ENCODE measurements around the gene CDKAL1. TPM values are rescaled to one million over a fixed set of nuclear protein-coding genes. Genes with fewer than 3 reads are reported as not detected.
"Not testable (repeated sequence)": the region's sequence is repeated elsewhere in the genome, so short reads cannot be mapped to it uniquely, and the experiment has no call there.

Gene CDKAL1
- total RNA-seq, 1 experiment from 2014 or later: 16.1 TPM

GRCh38 chr6:20826378-20826777 is 292.1 kb downstream of the CDKAL1 start:
- no peak for TF ChIP-seq EZH2 (IDR thresholded peaks at IDR 0.05; ENCODE audit: low read depth)
- TF ChIP-seq, protein P1, sequence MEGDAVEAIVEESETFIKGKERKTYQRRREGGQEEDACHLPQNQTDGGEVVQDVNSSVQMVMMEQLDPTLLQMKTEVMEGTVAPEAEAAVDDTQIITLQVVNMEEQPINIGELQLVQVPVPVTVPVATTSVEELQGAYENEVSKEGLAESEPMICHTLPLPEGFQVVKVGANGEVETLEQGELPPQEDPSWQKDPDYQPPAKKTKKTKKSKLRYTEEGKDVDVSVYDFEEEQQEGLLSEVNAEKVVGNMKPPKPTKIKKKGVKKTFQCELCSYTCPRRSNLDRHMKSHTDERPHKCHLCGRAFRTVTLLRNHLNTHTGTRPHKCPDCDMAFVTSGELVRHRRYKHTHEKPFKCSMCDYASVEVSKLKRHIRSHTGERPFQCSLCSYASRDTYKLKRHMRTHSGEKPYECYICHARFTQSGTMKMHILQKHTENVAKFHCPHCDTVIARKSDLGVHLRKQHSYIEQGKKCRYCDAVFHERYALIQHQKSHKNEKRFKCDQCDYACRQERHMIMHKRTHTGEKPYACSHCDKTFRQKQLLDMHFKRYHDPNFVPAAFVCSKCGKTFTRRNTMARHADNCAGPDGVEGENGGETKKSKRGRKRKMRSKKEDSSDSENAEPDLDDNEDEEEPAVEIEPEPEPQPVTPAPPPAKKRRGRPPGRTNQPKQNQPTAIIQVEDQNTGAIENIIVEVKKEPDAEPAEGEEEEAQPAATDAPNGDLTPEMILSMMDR (conservative IDR thresholded peaks at IDR 0.05): no peak

DNA sequence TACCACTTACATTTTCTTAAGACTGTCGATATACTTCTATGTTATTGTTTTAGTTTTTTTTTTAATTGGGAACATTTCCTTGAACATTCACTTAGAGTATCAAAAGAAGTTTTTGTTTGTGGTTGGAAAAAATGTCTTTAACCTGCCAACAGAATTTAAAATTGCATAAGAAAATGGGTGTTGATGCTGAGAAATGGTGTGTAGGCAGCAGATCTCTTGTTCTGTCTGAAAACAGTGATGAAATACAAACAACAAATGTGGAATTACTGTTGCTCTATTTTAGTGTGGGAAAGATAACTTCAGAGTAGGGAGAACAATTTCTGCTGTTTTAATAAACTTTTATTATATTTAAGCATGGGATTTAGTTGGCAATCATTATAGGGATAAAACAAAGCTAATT is 293.5 kb downstream of the CDKAL1 start:
- Histone ChIP-seq H3K4me1 (replicated peaks; ENCODE audit: insufficient read depth) (no peaks in the 10 kb centered on the region), H3K4me2 (no peak overlapping the region), H3K4me3 (no peak overlapping the region), H3K9me3 (ENCODE audit: insufficient read depth, low read depth) (no peaks in the 10 kb centered on the region), H3K27me3 (ENCODE audit: insufficient read depth, low read depth) (no peaks in the 10 kb centered on the region), H4K20me1 (ENCODE audit: insufficient read depth) (no peaks in the 10 kb centered on the region), H3K79me2 (ENCODE audit: low read depth) (no peaks in the 10 kb centered on the region), H3F3A (ENCODE audit: insufficient read depth, low read depth) (no peaks in the 10 kb centered on the region), H3K36me3 (ENCODE audit: low read depth) (no peaks in the 10 kb centered on the region), H2AFZ (no peak overlapping the region), H3K9me2 (ENCODE audit: insufficient read depth) (no peaks in the 10 kb centered on the region), H3K27ac (no peak overlapping the region; the same call in 1 of the 2 replicates)
- CTCF ChIA-PET: no interaction called here
- intact Hi-C loops (cut with micrococcal nuclease; ENCODE audit: unreplicated experiment): no loop called here
- POLR2A ChIA-PET (ENCODE audit: unreplicated experiment): no interaction called here
- no TSS peak for BruUV-seq (replicated peaks)
- TF ChIP-seq, protein P1 (conservative IDR thresholded peaks at IDR 0.05): no peak
- TF ChIP-seq EZH2 (IDR thresholded peaks at IDR 0.05; ENCODE audit: low read depth): no peak
- no peak for DNase-seq

More at GRCh38 chr6:20826378-20826777, 292.1 kb downstream of the CDKAL1 start:
- no peak for DNase-seq
- Histone ChIP-seq H3K79me2 (ENCODE audit: low read depth) (no peaks in the 10 kb centered on the region), H4K20me1 (ENCODE audit: insufficient read depth) (no peaks in the 10 kb centered on the region), H3K4me1 (replicated peaks; ENCODE audit: insufficient read depth) (no peaks in the 10 kb centered on the region), H3K27me3 (ENCODE audit: insufficient read depth, low read depth) (no peaks in the 10 kb centered on the region), H3K27ac (no peak overlapping the region), H3K4me3 (no peak overlapping the region), H3K9me2 (ENCODE audit: insufficient read depth) (no peaks in the 10 kb centered on the region), H3K4me2 (no peak overlapping the region), H3F3A (ENCODE audit: insufficient read depth, low read depth) (no peaks in the 10 kb centered on the region), H3K9me3 (ENCODE audit: insufficient read depth, low read depth) (no peaks in the 10 kb centered on the region), H3K36me3 (ENCODE audit: low read depth) (no peaks in the 10 kb centered on the region), H2AFZ (no peak overlapping the region)
- no TSS peak for BruUV-seq (replicated peaks)
- intact Hi-C loops (cut with micrococcal nuclease; ENCODE audit: unreplicated experiment): no loop called here
- ChIA-PET POLR2A (ENCODE audit: unreplicated experiment) (interaction anchor here (0.5 kb wide), 1 partner anchor 709 kb away, joined by 13 read pairs; no protein-coding TSS in a partner anchor), CTCF (no interaction called here)

DNA sequence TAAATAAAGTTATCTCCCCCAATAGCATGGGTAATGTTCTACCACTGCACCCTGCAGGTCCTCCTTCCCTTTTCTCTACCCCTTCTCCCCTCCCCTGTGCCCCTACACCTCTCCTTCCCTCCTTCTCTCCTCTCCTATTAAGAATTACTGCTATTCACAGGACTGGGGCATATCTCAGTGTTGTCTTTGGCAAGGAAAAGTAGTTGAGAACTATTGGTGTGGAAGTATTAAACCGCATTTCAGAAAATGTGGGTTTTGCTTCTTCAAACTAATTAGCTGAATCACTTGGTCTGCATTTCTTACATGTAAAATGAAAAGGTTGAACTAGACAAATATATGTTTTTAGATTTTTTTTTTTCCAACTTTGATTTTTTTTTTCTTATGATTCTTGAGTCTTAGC is 296.3 kb downstream of the CDKAL1 start:
- no TSS peak for BruUV-seq (replicated peaks)
- Histone ChIP-seq H3K79me2 (ENCODE audit: low read depth) (no peaks in the 10 kb centered on the region), H3K36me3 (ENCODE audit: low read depth) (no peaks in the 10 kb centered on the region), H3K27me3 (ENCODE audit: insufficient read depth, low read depth) (no peaks in the 10 kb centered on the region), H3K4me2 (no peak overlapping the region), H3K4me3 (no peak overlapping the region), H3K27ac (no peak overlapping the region), H3K4me1 (replicated peaks; ENCODE audit: insufficient read depth) (no peaks in the 10 kb centered on the region), H3K9me2 (ENCODE audit: insufficient read depth) (no peaks in the 10 kb centered on the region), H4K20me1 (ENCODE audit: insufficient read depth) (no peaks in the 10 kb centered on the region), H3F3A (ENCODE audit: insufficient read depth, low read depth) (no peaks in the 10 kb centered on the region), H2AFZ (no peak overlapping the region), H3K9me3 (ENCODE audit: insufficient read depth, low read depth) (no peaks in the 10 kb centered on the region)
- CTCF ChIA-PET: no interaction called here
- intact Hi-C loops (cut with micrococcal nuclease; ENCODE audit: unreplicated experiment): no loop called here
- DNase-seq: no peak
- POLR2A ChIA-PET (ENCODE audit: unreplicated experiment): no interaction called here
- no peak for TF ChIP-seq EZH2 (IDR thresholded peaks at IDR 0.05; ENCODE audit: low read depth)
- TF ChIP-seq, protein P1 (conservative IDR thresholded peaks at IDR 0.05): no peak

DNA sequence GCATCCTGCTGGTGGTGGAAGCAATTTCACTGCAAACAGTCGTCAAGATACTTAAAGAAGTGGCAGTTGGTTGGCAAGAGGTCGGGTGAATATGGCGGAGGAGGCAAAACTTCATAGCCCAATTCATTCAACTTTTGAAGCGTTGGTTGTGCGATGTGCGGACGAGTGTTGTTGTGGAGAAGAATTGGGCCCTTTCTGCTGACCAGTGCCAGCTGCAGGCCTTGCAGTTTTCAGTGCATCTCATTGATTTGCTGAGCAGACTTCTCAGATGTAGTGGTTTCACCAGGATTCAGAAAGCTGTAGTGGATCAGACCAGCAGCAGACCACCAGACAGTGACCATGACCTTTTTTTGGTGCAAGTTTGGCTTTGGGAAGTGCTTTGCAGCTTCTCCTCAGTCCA is 297.0 kb downstream of the CDKAL1 start:
- H4K20me1 ChIP-seq (ENCODE audit: insufficient read depth); intact Hi-C loops (cut with micrococcal nuclease; ENCODE audit: unreplicated experiment); H3K9me2 ChIP-seq (ENCODE audit: insufficient read depth); CTCF ChIA-PET; H3K27me3 ChIP-seq (ENCODE audit: insufficient read depth, low read depth); BruUV-seq (replicated peaks); H3K36me3 ChIP-seq (ENCODE audit: low read depth); H3K9me3 ChIP-seq (ENCODE audit: insufficient read depth, low read depth); H2AFZ ChIP-seq; H3F3A ChIP-seq (ENCODE audit: insufficient read depth, low read depth); DNase-seq; H3K27ac ChIP-seq; H3K4me3 ChIP-seq; H3K4me2 ChIP-seq; H3K4me1 ChIP-seq (replicated peaks; ENCODE audit: insufficient read depth); H3K79me2 ChIP-seq (ENCODE audit: low read depth): not testable (repeated sequence)
- POLR2A ChIA-PET (ENCODE audit: unreplicated experiment): interaction anchor here (0.6 to 0.7 kb wide), 2 partner anchors 645 to 1263 kb away, joined by 3 to 6 read pairs; no protein-coding TSS in a partner anchor
